Uterus (tissue), 2 donors: Measurements from ENCODE around the gene SRRM2.

ENCODE experiments used
- CTCF ChIP-seq, 4 experiments: fragments of 200-600 bp in 2 of 4; fragments of 450-650 bp in 2 of 4; sonication (generic) in 2 of 4; IDR thresholded peaks; one replicate each; pipeline ENCODE4 v1.5.1; 2016 to 2019; ENCODE audit warnings: antibody characterized with exemption in 4 of 4, mild to moderate bottlenecking in 2 of 4, moderate library complexity in 1 of 4
- POLR2A ChIP-seq, 2 donors: fragments of 450-650 bp; IDR thresholded peaks; one replicate each; pipeline ENCODE4 v1.6.1; 2016; ENCODE audit warnings: antibody characterized with exemption in 2 of 2, mild to moderate bottlenecking in 1 of 2, moderate library complexity in 1 of 2

GRCh38 chr16:2708290-2708639, 44.2 kb upstream of the SRRM2 start:
- TF ChIP-seq CTCF (IDR thresholded peaks at IDR 0.05) (no peak), POLR2A (IDR thresholded peaks at IDR 0.05) (no peak)
